Type B pancreatic cell (in vitro differentiated cells): ENCODE results near the gene NPHP4. TPM values are rescaled to one million over a fixed set of nuclear protein-coding genes. Genes with fewer than 3 reads are reported as not detected.

Experiments used
- DNase-seq: peaks from one replicate; pipeline ENCODE4 v3.0.0; 2021; ENCODE audit warnings: mixed read lengths; ENCODE audit not compliant: unreplicated experiment; ENCODE audit errors: extremely low spot score
- H3K27ac Mint-ChIP-seq: 2 replicates; pipeline ENCODE4 v1.8.0; 2021; ENCODE audit warnings: mild to moderate bottlenecking, mixed read lengths
- H3K27me3 Mint-ChIP-seq: 2 replicates; pipeline ENCODE4 v1.8.0; 2021; ENCODE audit warnings: mixed read lengths
- H3K36me3 Mint-ChIP-seq: 2 replicates; pipeline ENCODE4 v1.8.0; 2021; ENCODE audit warnings: mixed read lengths
- H3K4me1 Mint-ChIP-seq: one replicate; pipeline ENCODE4 v1.8.0; 2021; ENCODE audit warnings: mixed read lengths; ENCODE audit not compliant: unreplicated experiment
- H3K4me3 Mint-ChIP-seq: 2 replicates; pipeline ENCODE4 v1.8.0; 2021; ENCODE audit warnings: mild to moderate bottlenecking, mixed read lengths
- H3K9me3 Mint-ChIP-seq: 2 replicates; pipeline ENCODE4 v1.8.0; 2021; ENCODE audit warnings: mixed read lengths
- CTCF ChIP-seq: fragments of 200-600 bp; sonication (generic); conservative IDR thresholded peaks from 2 replicates; pipeline ENCODE4 v1.5.0; 2021; ENCODE audit warnings: antibody characterized with exemption, mild to moderate bottlenecking
- total RNA-seq: library from RNA; stranded (reverse); gene quantifications from 2 replicates; pipeline ENCODE4 v1.2.1, GENCODE V29; 2021; ENCODE audit warnings: low replicate concordance

NPHP4 gene
- total RNA-seq, 1 donor from 2014 or later = 21.7 TPM

- TF ChIP-seq CTCF = no peak
- no peaks in the 10 kb centered on the region for H3K9me3 Mint-ChIP-seq
- H3K27ac Mint-ChIP-seq = no peak overlapping the region
- DNase-seq = peak; percentile 37
- H3K36me3 Mint-ChIP-seq = peaks cover 33% of the 10 kb centered on the region
- H3K4me3 Mint-ChIP-seq = no peak overlapping the region
- no peaks in the 10 kb centered on the region for H3K27me3 Mint-ChIP-seq
- H3K4me1 Mint-ChIP-seq = no peaks in the 10 kb centered on the region
Observed at GRCh38 chr1:5941671-5942070, 50.6 kb downstream of the NPHP4 start.

GRCh38 chr1:5940723-5941407 is 51.4 kb downstream of the NPHP4 start:
- no peaks in the 10 kb centered on the region for H3K4me1 Mint-ChIP-seq
- no peak overlapping the region for H3K27ac Mint-ChIP-seq
- peaks cover 34% of the 10 kb centered on the region for H3K36me3 Mint-ChIP-seq
- DNase-seq = no peak
- H3K27me3 Mint-ChIP-seq = no peaks in the 10 kb centered on the region
- no peak for TF ChIP-seq CTCF
- H3K9me3 Mint-ChIP-seq = no peaks in the 10 kb centered on the region
- no peak overlapping the region for H3K4me3 Mint-ChIP-seq

- no peaks in the 10 kb centered on the region for H3K4me1 Mint-ChIP-seq
- no peaks in the 10 kb centered on the region for H3K27me3 Mint-ChIP-seq
- H3K9me3 Mint-ChIP-seq = no peaks in the 10 kb centered on the region
- H3K4me3 Mint-ChIP-seq = no peak overlapping the region
- peak; percentile 39 for DNase-seq
- TF ChIP-seq CTCF = no peak
- H3K27ac Mint-ChIP-seq = no peak overlapping the region
- peaks cover 28% of the 10 kb centered on the region for H3K36me3 Mint-ChIP-seq
Observed at GRCh38 chr1:5939271-5940170, 52.7 kb downstream of the NPHP4 start.

- H3K9me3 Mint-ChIP-seq = no peaks in the 10 kb centered on the region
- no peak overlapping the region for H3K27ac Mint-ChIP-seq
- no peak overlapping the region for H3K4me3 Mint-ChIP-seq
- no peak for TF ChIP-seq CTCF
- DNase-seq = peak; percentile 51
- H3K4me1 Mint-ChIP-seq = peaks cover 4% of the 10 kb centered on the region
- no peaks in the 10 kb centered on the region for H3K27me3 Mint-ChIP-seq
- peaks cover 28% of the 10 kb centered on the region for H3K36me3 Mint-ChIP-seq
Observed at GRCh38 chr1:5938101-5938646, 54.1 kb downstream of the NPHP4 start.

- Mint-ChIP-seq H3K9me3 (no peaks in the 10 kb centered on the region), H3K36me3 (peaks cover 33% of the 10 kb centered on the region), H3K27me3 (no peaks in the 10 kb centered on the region), H3K4me1 (peaks cover 4% of the 10 kb centered on the region), H3K27ac (no peak overlapping the region), H3K4me3 (no peak overlapping the region)
- no peak for TF ChIP-seq CTCF
- DNase-seq = no peak
Observed at GRCh38 chr1:5937373-5937857, 54.8 kb downstream of the NPHP4 start.
